IPS DF 6.9 (cell line): ENCODE measurements around the gene SCN9A.

Source experiments
- DNase-seq: peaks from one replicate; pipeline ENCODE4 v3.0.0-alpha.2; 2013; ENCODE audit warnings: low read depth, low spot score
- H3K27ac ChIP-seq: one replicate; pipeline ENCODE4 v1.5.1; 2013; ENCODE audit warnings: low read length, control low read depth
- H3K27me3 ChIP-seq: 2 replicates; pipeline ENCODE4 v1.6.1; 2013; ENCODE audit warnings: mild to moderate bottlenecking, low read length; ENCODE audit not compliant: control insufficient read depth, insufficient read depth
- H3K36me3 ChIP-seq: 2 replicates; pipeline ENCODE4 v1.6.1; 2013; ENCODE audit warnings: low read length; ENCODE audit not compliant: control insufficient read depth, insufficient read depth
- H3K4me1 ChIP-seq: 2 replicates; pipeline ENCODE4 v1.6.1; 2013; ENCODE audit warnings: low read length; ENCODE audit not compliant: control insufficient read depth, insufficient read depth
- H3K4me3 ChIP-seq: 2 replicates; pipeline ENCODE4 v1.5.1; 2013; ENCODE audit warnings: mild to moderate bottlenecking, low read length
- H3K9me3 ChIP-seq: 2 replicates; pipeline ENCODE4 v1.6.1; 2013; ENCODE audit warnings: low read length, inconsistent platforms; ENCODE audit not compliant: control insufficient read depth, insufficient read depth
- WGBS: extraction: QIAGEN DNeasy Blood & Tissue Kit; methylation state at CpG from one replicate; pipeline ENCODE4 v1.1.7; 2013; ENCODE audit warnings: mixed read lengths, missing lambda C conversion rate; ENCODE audit not compliant: insufficient read length, insufficient coverage; 5-methylcytosine and 5-hydroxymethylcytosine counted together

Gene SCN9A

DNA sequence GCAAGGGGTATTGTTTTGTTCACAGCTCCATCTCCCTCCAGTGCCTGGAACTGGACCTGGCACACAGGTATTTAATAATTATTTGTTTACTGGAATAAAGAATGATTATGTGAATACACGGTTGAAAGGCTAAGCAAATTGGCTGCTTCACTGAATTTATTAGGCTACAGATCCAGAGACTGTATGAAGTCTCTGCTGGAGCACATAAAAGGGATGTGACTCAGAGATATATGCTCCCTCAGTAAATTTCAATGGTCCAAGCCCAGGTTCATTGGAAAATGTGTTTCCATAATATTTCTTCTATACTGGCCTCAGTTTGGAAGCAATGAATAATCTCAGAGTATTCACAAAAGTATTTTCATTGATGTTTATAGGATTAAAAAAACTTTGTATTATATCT is 126.4 kb downstream of the SCN9A start:
- WGBS, result no CpG with 5 or more reads among the region's 1 CpG
- DNase-seq, result no peak
- no peaks in the 10 kb centered on the region for H3K36me3 ChIP-seq
- no peaks in the 10 kb centered on the region for H3K27me3 ChIP-seq
- H3K27ac ChIP-seq, result no peak overlapping the region
- no peaks in the 10 kb centered on the region for H3K9me3 ChIP-seq
- H3K4me3 ChIP-seq, result no peak overlapping the region
- no peaks in the 10 kb centered on the region for H3K4me1 ChIP-seq

DNA sequence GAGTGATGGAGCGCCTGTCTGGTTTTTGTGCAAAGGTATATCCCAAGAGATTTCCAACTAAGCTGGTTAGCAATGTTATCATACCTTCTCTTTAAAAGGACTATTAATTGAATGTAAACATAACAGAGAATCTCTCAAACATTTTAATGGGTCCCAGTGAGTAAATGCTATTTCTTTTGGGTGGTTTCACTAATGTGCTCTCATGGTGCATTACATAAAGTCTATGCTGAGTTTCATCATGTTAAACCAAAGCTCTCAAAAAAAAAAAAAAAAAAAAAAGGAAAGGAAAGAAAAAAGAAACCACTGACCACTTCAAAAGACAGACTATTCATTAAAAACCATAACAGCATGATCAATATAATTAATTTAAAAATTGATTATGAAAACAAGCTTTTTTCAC is 128.8 kb downstream of the SCN9A start:
- Histone ChIP-seq H3K27ac (no peak overlapping the region), H3K4me3 (no peak overlapping the region), H3K36me3 (no peaks in the 10 kb centered on the region), H3K9me3 (no peaks in the 10 kb centered on the region), H3K4me1 (no peaks in the 10 kb centered on the region), H3K27me3 (no peaks in the 10 kb centered on the region)
- no CpG with 5 or more reads among the region's 1 CpG for WGBS
- no peak for DNase-seq

DNA sequence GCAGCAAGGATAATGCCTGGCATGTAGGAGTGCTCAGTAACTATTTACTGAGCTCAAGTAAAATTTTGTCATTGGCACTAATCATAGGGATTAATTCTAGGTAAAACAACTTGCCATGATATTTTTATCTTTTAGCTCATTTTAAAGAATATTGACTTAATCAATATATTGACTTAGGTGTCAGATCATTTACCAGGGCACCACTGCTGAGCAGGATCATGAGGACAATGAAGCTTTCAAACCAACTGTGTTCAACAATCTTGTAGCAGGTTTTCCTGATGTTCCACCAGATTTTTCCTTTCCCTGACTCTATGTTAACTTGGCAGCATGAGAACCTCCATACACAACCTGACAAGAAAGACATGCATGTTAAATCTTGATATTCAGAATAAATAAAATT is 133.4 kb downstream of the SCN9A start:
- no peak overlapping the region for H3K4me3 ChIP-seq
- no peak for DNase-seq

DNA sequence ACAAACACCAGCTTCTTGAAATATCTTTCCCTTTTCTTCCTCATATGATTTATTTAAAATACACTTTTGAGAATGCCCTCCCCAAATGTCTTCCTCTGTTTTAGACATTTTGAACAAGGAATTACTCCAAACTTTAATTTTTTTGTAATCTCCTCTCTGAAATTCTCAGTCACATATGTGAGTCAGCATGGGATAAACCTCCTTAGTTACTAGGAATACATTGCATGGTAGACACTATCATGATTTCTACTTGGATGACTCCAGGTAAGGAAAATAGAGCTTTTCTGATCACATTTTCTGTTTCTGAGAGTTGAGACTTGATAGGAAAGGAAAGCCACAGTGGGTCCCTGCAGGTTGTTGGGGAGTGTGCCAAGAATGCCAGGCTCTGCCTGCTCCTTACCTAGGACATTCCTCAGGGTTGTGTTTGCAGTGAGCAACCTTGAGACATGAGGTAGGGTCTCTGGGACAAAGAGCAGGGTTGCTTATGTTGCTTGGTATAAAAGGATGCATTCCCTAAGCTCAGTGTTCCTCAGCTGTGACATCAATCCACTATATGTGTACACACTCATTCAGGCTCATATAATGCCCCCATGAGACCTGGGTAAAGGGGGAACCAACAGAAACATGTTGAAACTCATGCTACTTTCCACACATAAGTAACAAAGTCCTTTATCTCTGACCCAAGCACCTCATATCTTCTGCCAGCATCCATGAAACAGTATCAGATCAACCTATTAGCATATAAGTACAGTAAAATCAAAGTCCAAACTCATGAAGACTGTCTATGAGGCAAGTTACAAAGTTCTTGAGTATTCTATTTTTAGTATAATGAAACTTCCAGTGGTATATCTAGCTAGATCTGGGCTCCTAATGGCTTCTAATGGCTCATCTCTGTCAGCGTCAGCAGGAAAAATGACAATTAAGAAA is 135.1 kb downstream of the SCN9A start:
- H3K36me3 ChIP-seq, result no peaks in the 10 kb centered on the region
- no CpG with 5 or more reads among the region's 1 CpG for WGBS
- no peaks in the 10 kb centered on the region for H3K9me3 ChIP-seq
- H3K4me3 ChIP-seq, result no peak overlapping the region
- DNase-seq, result no peak
- H3K4me1 ChIP-seq, result no peaks in the 10 kb centered on the region
- no peaks in the 10 kb centered on the region for H3K27me3 ChIP-seq
- no peak overlapping the region for H3K27ac ChIP-seq

More for the DNA sequence above, 133.4 kb downstream of the SCN9A start:
- H3K9me3 ChIP-seq, result no peaks in the 10 kb centered on the region
- H3K27ac ChIP-seq, result no peak overlapping the region
- H3K4me1 ChIP-seq, result no peaks in the 10 kb centered on the region
- H3K36me3 ChIP-seq, result no peaks in the 10 kb centered on the region
- H3K27me3 ChIP-seq, result no peaks in the 10 kb centered on the region

DNA sequence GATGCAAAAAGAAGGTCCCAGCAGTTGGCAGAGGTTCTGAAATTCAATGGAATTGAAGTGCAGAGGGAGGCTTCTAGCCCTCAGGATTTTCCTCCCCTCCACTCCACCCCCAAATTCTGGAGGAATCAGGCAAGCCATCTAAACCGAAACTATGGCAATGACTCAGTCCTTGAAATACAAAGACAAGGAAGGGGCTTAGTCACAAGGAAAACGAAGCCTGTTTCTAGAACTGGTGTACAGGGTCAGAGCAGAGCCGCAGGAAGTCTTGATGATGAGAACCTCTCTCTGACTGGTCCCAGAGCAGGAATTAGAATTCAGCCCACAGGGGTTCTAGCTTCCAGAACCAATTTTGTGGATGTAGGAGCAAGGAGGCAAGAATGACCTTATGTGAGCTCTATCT is 136.2 kb downstream of the SCN9A start:
- Histone ChIP-seq H3K9me3 (no peaks in the 10 kb centered on the region), H3K4me1 (no peaks in the 10 kb centered on the region), H3K27me3 (no peaks in the 10 kb centered on the region), H3K36me3 (no peaks in the 10 kb centered on the region), H3K4me3 (no peak overlapping the region), H3K27ac (no peak overlapping the region)
- no CpG with 5 or more reads among the region's 3 CpGs for WGBS
- DNase-seq, result no peak

DNA sequence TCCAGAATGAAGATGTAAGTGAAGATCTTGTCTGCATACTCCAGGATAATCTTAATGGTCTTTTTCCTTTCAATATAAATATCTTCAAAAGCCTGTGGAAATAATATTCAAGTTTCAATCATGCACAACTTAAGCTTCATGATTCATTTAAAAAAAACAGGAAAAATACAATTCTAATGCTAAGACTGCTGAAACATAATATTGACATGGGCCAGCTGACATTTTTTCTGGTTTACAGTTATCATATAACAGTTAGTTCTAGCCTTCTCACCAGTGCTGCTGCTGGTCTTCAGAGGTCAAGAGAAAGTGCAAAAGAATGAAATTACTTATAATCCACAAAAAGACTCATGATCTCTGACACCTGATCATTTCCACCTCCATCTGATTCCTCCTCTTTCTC is 137.6 kb downstream of the SCN9A start:
- H3K4me1 ChIP-seq, result no peaks in the 10 kb centered on the region
- DNase-seq, result no peak
- no peaks in the 10 kb centered on the region for H3K27me3 ChIP-seq
- H3K9me3 ChIP-seq, result no peaks in the 10 kb centered on the region
- no peak overlapping the region for H3K4me3 ChIP-seq
- H3K27ac ChIP-seq, result no peak overlapping the region
- no peaks in the 10 kb centered on the region for H3K36me3 ChIP-seq

DNA sequence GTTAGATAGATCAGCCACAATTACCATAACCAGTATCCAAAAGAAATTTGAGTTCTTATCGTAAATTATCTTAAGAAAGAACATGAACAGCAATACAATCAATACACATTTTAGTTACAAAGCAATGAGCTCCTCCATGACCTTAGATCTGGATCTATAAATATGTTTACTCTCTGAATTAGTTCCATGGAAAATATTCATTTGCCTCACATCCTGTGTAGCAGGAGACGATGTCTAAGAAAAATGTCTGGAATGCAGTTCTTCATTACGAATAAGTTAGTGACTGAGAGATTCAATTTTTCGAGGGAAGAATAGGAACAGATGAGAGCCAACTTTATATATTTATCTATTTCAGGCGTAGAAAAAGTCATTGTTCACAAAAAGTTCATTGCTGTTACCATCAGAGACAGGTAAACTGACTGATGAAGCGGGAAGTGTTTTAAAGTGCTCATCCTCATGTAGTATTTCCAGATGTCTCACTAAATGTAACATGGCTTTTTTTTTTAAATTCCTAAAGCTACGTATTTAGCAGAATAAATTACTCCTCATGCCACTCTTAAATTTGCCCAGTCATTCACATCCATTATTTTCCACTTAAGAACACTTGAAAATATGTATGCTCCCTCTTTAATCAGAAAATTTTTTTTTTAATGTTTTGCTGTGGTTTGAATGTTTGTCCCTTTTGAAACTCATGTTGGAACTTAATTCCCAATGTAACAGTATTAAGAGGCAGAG is 141.5 kb downstream of the SCN9A start:
- H3K4me1 ChIP-seq, result no peaks in the 10 kb centered on the region

DNA sequence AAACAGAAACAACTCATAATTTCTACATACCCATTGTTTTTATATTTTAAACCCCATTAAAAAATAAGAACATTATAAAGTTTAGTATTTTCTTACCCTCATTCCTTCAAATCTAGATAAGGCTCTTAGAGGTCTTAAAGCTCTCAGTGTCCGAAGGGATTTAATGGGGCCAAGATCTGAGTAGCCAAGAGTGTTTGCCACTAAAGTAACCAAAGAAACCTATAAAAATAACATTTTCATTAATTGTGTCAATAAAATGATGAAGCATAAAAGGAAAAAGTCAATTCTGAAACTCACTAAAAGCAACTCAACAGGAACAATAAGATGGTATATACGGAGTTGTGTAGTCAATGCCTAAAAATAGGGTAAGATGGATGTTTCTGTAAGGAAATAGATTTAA is 142.5 kb downstream of the SCN9A start:
- H3K27ac ChIP-seq, result no peak overlapping the region
- no peaks in the 10 kb centered on the region for H3K4me1 ChIP-seq
- H3K36me3 ChIP-seq, result no peaks in the 10 kb centered on the region
- no peaks in the 10 kb centered on the region for H3K27me3 ChIP-seq
- WGBS, result 100% methylated on average over 1 of the region's 2 CpGs
- no peak overlapping the region for H3K4me3 ChIP-seq
- no peaks in the 10 kb centered on the region for H3K9me3 ChIP-seq
- no peak for DNase-seq

More for the DNA sequence above, 141.5 kb downstream of the SCN9A start:
- no peak for DNase-seq
- Histone ChIP-seq H3K27ac (no peak overlapping the region), H3K36me3 (no peaks in the 10 kb centered on the region), H3K9me3 (no peaks in the 10 kb centered on the region), H3K27me3 (no peaks in the 10 kb centered on the region), H3K4me3 (no peak overlapping the region)
- no CpG with 5 or more reads among the region's 7 CpGs for WGBS

DNA sequence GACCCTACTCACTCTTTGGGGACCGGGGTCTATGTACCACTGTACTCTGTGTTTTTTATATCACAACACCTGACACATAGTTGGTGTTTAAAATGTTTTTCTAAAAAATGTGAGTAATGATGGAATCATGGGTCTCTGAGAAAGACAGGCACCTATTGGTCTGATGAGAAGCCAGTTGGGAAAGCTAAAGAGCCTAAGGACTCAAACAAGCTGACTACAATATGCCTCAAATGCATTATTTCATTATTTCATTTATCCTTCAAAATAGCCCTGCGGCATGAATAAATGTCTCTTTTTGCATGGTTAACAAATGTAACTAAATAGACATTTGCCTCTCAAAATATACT is 145.0 kb downstream of the SCN9A start:
- no peak for DNase-seq
- H3K4me3 ChIP-seq, result no peak overlapping the region
- no CpG with 5 or more reads among the region's 2 CpGs for WGBS
- H3K4me1 ChIP-seq, result no peaks in the 10 kb centered on the region
- no peaks in the 10 kb centered on the region for H3K36me3 ChIP-seq
- no peak overlapping the region for H3K27ac ChIP-seq
- no peaks in the 10 kb centered on the region for H3K9me3 ChIP-seq
- H3K27me3 ChIP-seq, result no peaks in the 10 kb centered on the region

DNA sequence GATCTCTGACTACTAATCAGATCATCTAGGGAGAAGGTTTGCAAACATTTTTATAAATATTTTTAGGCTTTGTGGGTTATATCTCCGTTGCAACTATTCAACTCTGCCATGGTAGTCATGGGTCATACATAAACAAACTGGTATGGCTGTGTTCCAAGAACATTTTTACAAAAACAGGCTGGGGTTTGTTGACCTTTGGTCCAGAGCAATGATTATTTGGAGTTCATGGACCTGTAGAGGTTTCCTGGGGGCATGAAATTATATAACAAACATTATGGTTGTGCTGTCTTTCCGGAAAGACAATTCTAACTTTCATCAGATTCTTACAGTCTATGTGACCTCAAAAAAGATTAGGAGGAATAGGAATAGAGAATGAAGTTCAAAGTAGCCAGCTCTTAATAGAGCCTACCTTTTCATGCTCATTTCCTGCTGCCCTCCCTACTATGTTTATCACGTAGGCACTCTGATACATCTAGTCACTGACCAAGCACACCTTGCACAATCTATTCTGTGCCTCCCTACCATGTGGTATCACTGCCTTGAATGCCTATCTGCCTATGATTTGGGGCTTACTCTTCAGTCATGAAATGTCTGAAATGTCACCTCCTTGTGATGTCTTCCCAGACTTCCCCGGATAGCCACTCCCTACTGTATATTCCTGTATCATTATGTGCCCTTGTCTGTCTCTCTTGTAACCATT is 145.6 kb downstream of the SCN9A start:
- Histone ChIP-seq H3K9me3 (no peaks in the 10 kb centered on the region), H3K27ac (no peak overlapping the region), H3K4me1 (no peaks in the 10 kb centered on the region), H3K36me3 (no peaks in the 10 kb centered on the region), H3K27me3 (no peaks in the 10 kb centered on the region), H3K4me3 (no peak overlapping the region)
- no CpG with 5 or more reads among the region's 4 CpGs for WGBS
- no peak for DNase-seq
